K562 (cell line): Measurements from ENCODE around the gene ARMC7. TPM values are rescaled to one million over a fixed set of nuclear protein-coding genes. Genes with fewer than 3 reads are reported as not detected.

ENCODE experiments used
- ARNT ChIP-seq, 2 experiments: fragments of 450-650 bp; IDR thresholded peaks; 2 replicates each; pipeline ENCODE4 v1.6.1; 2016; ENCODE audit warnings: mild to moderate bottlenecking in 1 of 2
- LCOR ChIP-seq: sonication (generic); formaldehyde crosslinking; IDR thresholded peaks from 2 replicates; pipeline ENCODE4 v1.8.0; 2022; ENCODE audit warnings: mild to moderate bottlenecking, missing genetic modification reagents
- NUFIP1 ChIP-seq: fragments of 450-650 bp; IDR thresholded peaks from 2 replicates; pipeline ENCODE4 v1.6.1; 2018; ENCODE audit not compliant: partially characterized antibody
- STAG1 ChIP-seq: sonication (generic); formaldehyde crosslinking; IDR thresholded peaks from 2 replicates; pipeline ENCODE4 v1.5.0; 2020; ENCODE audit warnings: missing genetic modification reagents, borderline replicate concordance
- TEAD2 ChIP-seq: fragments of 450-650 bp; IDR thresholded peaks from 2 replicates; pipeline ENCODE4 v1.6.1; 2016; ENCODE audit warnings: missing genetic modification characterization, control low read depth, missing compliant biosample characterization
- ZFPM2 ChIP-seq: fragments of 250-450 bp; sonication (Bioruptor Pico); IDR thresholded peaks from 2 replicates; pipeline ENCODE4 v1.5.1; 2022; ENCODE audit warnings: mild to moderate bottlenecking
- ZNF217 ChIP-seq: sonication (generic); formaldehyde crosslinking; IDR thresholded peaks from 2 replicates; pipeline ENCODE4 v1.8.0; 2022; ENCODE audit warnings: mild to moderate bottlenecking, missing genetic modification reagents
- ZNF232 ChIP-seq: sonication (generic); formaldehyde crosslinking; IDR thresholded peaks from 2 replicates; pipeline ENCODE4 v1.8.0; 2022; ENCODE audit warnings: mild to moderate bottlenecking, missing genetic modification reagents
- ZNF75A ChIP-seq: fragments of 450-650 bp; formaldehyde crosslinking; IDR thresholded peaks from 2 replicates; pipeline ENCODE4 v1.4.0; 2020; ENCODE audit warnings: mild to moderate bottlenecking
- polyA plus RNA-seq, 8 experiments: library from polyadenylated mRNA; depleted of rRNA in 4 of 8; stranded (reverse) in 5 of 8; unstranded in 3 of 8; fragments of >200 nt; fragmentation: Nextera tagmentation in 2 of 8; fragmentation: Illumina TruSeq in 1 of 8; extraction: Ambion mirVana in 2 of 8; extraction: Trizol in 1 of 8; gene quantifications; 2 replicates each; pipeline versions ENCODE4 v1.2.1 to v1.2.3, GENCODE V29; 2011 to 2014; ENCODE audit warnings: inconsistent platforms in 1 of 8, missing spikeins in 1 of 8
- total RNA-seq, 7 experiments: library from RNA; depleted of rRNA in 6 of 7; stranded (reverse); fragments of >200 nt in 6 of 7; fragmentation: Illumina TruSeq in 2 of 7; extraction: Trizol in 2 of 7; gene quantifications; 2 replicates each; pipeline versions ENCODE4 v1.2.1 to v1.2.3, GENCODE V29; 2011 to 2021; ENCODE audit warnings: low replicate concordance in 1 of 7
- TF ChIP-seq, protein P1 (sequence below): fragments of 200-600 bp; sonication (generic); IDR thresholded peaks from one replicate; pipeline ENCODE4 v1.6.1; 2012; ENCODE audit warnings: mild to moderate bottlenecking, low read depth, low read length, inconsistent platforms
- TF ChIP-seq, protein P2 (sequence below): sonication (generic); formaldehyde crosslinking; IDR thresholded peaks from 2 replicates; pipeline ENCODE4 v1.8.0; 2022; ENCODE audit warnings: mild to moderate bottlenecking, low read depth, missing genetic modification reagents
- TF ChIP-seq, protein P3 (sequence below): sonication (generic); formaldehyde crosslinking; IDR thresholded peaks from 2 replicates; pipeline ENCODE4 v1.8.1; 2023; ENCODE audit warnings: mild to moderate bottlenecking, missing genetic modification reagents, moderate library complexity

ARMC7 gene
- total and polyA plus RNA-seq, 9 of the 15 experiments (the other 6 are each of a cell fraction or from before 2014, with no cell fraction given), result 1.4 to 15.2 (median 5.9) TPM

DNA sequence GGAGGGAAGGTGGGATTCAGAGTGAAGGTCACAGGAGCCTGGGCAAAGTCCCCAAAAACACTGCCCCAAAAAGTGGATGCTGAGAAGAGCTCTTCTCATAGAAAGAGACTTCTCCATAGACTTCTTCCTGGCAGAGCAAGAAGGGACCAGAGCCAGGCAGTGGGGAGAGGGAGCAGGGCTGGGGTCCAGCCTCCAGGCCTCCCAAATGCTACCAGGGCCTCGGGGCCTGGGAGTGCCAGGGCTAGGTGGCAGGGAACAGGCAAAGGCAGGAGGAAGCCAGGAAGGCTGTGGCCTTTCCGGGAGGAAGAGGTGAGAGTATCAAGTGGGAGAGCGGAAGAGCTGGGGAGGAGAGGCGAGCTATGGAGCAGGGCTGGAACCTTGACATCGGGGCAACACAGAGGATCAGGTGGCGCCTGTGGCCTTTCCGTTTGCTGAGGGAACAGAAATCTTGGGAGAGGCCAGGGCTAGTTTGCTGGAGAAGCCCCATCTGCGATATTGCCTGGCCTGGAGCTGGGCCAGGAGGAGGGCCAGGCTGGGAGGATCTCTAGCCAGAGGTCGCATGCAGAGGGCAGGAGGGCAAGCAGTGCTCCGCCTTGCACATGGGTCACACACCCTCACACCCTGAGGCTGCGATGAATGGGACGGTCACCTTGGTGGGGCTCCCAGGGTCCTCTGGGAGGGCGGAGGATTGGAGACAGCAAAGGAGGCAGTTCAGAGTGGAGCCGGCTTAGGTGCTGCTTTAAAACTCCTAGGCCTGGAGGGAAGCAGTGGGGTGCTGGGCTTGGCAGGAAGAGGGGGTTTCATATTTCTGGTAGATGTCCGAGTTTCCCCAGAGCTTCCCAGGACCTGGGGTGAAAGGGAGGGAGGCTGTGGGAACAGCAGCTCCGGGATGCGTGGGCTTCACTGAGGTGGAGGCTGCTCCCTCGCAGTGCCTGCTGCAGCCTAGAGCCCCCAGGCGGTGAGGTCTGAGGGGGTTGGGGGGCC, 18.6 kb upstream of the ARMC7 start (continued):
- TF ChIP-seq, protein P1, sequence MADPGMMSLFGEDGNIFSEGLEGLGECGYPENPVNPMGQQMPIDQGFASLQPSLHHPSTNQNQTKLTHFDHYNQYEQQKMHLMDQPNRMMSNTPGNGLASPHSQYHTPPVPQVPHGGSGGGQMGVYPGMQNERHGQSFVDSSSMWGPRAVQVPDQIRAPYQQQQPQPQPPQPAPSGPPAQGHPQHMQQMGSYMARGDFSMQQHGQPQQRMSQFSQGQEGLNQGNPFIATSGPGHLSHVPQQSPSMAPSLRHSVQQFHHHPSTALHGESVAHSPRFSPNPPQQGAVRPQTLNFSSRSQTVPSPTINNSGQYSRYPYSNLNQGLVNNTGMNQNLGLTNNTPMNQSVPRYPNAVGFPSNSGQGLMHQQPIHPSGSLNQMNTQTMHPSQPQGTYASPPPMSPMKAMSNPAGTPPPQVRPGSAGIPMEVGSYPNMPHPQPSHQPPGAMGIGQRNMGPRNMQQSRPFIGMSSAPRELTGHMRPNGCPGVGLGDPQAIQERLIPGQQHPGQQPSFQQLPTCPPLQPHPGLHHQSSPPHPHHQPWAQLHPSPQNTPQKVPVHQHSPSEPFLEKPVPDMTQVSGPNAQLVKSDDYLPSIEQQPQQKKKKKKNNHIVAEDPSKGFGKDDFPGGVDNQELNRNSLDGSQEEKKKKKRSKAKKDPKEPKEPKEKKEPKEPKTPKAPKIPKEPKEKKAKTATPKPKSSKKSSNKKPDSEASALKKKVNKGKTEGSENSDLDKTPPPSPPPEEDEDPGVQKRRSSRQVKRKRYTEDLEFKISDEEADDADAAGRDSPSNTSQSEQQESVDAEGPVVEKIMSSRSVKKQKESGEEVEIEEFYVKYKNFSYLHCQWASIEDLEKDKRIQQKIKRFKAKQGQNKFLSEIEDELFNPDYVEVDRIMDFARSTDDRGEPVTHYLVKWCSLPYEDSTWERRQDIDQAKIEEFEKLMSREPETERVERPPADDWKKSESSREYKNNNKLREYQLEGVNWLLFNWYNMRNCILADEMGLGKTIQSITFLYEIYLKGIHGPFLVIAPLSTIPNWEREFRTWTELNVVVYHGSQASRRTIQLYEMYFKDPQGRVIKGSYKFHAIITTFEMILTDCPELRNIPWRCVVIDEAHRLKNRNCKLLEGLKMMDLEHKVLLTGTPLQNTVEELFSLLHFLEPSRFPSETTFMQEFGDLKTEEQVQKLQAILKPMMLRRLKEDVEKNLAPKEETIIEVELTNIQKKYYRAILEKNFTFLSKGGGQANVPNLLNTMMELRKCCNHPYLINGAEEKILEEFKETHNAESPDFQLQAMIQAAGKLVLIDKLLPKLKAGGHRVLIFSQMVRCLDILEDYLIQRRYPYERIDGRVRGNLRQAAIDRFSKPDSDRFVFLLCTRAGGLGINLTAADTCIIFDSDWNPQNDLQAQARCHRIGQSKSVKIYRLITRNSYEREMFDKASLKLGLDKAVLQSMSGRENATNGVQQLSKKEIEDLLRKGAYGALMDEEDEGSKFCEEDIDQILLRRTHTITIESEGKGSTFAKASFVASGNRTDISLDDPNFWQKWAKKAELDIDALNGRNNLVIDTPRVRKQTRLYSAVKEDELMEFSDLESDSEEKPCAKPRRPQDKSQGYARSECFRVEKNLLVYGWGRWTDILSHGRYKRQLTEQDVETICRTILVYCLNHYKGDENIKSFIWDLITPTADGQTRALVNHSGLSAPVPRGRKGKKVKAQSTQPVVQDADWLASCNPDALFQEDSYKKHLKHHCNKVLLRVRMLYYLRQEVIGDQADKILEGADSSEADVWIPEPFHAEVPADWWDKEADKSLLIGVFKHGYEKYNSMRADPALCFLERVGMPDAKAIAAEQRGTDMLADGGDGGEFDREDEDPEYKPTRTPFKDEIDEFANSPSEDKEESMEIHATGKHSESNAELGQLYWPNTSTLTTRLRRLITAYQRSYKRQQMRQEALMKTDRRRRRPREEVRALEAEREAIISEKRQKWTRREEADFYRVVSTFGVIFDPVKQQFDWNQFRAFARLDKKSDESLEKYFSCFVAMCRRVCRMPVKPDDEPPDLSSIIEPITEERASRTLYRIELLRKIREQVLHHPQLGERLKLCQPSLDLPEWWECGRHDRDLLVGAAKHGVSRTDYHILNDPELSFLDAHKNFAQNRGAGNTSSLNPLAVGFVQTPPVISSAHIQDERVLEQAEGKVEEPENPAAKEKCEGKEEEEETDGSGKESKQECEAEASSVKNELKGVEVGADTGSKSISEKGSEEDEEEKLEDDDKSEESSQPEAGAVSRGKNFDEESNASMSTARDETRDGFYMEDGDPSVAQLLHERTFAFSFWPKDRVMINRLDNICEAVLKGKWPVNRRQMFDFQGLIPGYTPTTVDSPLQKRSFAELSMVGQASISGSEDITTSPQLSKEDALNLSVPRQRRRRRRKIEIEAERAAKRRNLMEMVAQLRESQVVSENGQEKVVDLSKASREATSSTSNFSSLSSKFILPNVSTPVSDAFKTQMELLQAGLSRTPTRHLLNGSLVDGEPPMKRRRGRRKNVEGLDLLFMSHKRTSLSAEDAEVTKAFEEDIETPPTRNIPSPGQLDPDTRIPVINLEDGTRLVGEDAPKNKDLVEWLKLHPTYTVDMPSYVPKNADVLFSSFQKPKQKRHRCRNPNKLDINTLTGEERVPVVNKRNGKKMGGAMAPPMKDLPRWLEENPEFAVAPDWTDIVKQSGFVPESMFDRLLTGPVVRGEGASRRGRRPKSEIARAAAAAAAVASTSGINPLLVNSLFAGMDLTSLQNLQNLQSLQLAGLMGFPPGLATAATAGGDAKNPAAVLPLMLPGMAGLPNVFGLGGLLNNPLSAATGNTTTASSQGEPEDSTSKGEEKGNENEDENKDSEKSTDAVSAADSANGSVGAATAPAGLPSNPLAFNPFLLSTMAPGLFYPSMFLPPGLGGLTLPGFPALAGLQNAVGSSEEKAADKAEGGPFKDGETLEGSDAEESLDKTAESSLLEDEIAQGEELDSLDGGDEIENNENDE, result no peak
- TF ChIP-seq STAG1, result no peak
- no peak for TF ChIP-seq ZFPM2 (CRISPR knock-in tag)
- TF ChIP-seq ZNF232 (CRISPR knock-in tag), result no peak
- TF ChIP-seq TEAD2 (tag), result no peak
- no peak for TF ChIP-seq ZNF217
- TF ChIP-seq, protein P2, sequence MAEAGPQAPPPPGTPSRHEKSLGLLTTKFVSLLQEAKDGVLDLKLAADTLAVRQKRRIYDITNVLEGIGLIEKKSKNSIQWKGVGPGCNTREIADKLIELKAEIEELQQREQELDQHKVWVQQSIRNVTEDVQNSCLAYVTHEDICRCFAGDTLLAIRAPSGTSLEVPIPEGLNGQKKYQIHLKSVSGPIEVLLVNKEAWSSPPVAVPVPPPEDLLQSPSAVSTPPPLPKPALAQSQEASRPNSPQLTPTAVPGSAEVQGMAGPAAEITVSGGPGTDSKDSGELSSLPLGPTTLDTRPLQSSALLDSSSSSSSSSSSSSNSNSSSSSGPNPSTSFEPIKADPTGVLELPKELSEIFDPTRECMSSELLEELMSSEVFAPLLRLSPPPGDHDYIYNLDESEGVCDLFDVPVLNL (CRISPR knock-in tag), result no peak
- no peak for TF ChIP-seq LCOR (CRISPR knock-in tag)
- no peak for TF ChIP-seq ARNT (IDR thresholded peaks at IDR 0.05)
- TF ChIP-seq, protein P3, sequence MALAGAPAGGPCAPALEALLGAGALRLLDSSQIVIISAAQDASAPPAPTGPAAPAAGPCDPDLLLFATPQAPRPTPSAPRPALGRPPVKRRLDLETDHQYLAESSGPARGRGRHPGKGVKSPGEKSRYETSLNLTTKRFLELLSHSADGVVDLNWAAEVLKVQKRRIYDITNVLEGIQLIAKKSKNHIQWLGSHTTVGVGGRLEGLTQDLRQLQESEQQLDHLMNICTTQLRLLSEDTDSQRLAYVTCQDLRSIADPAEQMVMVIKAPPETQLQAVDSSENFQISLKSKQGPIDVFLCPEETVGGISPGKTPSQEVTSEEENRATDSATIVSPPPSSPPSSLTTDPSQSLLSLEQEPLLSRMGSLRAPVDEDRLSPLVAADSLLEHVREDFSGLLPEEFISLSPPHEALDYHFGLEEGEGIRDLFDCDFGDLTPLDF (CRISPR knock-in tag), result no peak
- TF ChIP-seq NUFIP1, result no peak
- no peak for TF ChIP-seq ZNF75A (CRISPR knock-in tag)
